DOHH2 (cell line): ENCODE data around the gene AXDND1.

Experiments used
- EZH2phosphoT487 ChIP-seq: fragments of 200-600 bp; sonication (generic); IDR thresholded peaks from 2 replicates; pipeline ENCODE4 v1.6.1; 2017; ENCODE audit warnings: borderline replicate concordance, mild to moderate bottlenecking, antibody characterized with exemption, low read length, moderate library complexity, mixed read lengths
- TF ChIP-seq, protein P1 (sequence below): fragments of 200-600 bp; sonication (generic); IDR thresholded peaks from one replicate; pipeline ENCODE4 v1.5.1; 2014; ENCODE audit warnings: antibody characterized with exemption, mild to moderate bottlenecking, low read depth, low read length; ENCODE audit not compliant: poor library complexity, severe bottlenecking

DNA sequence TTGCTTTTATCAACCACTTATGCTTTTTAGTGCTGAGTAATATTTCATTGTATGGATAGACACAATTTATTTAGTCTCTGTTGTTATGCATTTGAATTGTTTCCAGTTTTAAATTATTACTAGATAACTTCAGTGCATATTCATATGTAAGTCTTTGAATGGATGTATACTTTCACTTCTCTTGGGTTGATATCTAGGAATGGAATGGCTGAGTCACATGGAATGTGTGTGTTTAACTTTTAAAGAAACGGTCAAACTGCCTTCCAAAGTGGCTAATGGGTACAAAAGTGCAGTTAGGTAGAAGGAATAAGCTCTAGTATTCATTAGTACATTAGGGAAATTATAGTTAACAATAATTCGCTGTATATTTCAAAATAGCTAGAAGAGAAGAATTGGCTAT lies 127.6 kb downstream of the AXDND1 start:
- TF ChIP-seq, protein P1, sequence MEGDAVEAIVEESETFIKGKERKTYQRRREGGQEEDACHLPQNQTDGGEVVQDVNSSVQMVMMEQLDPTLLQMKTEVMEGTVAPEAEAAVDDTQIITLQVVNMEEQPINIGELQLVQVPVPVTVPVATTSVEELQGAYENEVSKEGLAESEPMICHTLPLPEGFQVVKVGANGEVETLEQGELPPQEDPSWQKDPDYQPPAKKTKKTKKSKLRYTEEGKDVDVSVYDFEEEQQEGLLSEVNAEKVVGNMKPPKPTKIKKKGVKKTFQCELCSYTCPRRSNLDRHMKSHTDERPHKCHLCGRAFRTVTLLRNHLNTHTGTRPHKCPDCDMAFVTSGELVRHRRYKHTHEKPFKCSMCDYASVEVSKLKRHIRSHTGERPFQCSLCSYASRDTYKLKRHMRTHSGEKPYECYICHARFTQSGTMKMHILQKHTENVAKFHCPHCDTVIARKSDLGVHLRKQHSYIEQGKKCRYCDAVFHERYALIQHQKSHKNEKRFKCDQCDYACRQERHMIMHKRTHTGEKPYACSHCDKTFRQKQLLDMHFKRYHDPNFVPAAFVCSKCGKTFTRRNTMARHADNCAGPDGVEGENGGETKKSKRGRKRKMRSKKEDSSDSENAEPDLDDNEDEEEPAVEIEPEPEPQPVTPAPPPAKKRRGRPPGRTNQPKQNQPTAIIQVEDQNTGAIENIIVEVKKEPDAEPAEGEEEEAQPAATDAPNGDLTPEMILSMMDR: no peak
- TF ChIP-seq EZH2phosphoT487: no peak
